Osteoblast (primary cell): ENCODE data around the gene PNLIPRP3. TPM values are rescaled to one million over a fixed set of nuclear protein-coding genes. Genes with fewer than 3 reads are reported as not detected.

Source experiments
- DNase-seq: peaks from one replicate; pipeline ENCODE4 v3.0.0; 2011; ENCODE audit warnings: low spot score, mixed read lengths; ENCODE audit not compliant: insufficient read length; ENCODE audit errors: missing footprints
- H2AFZ ChIP-seq: 2 replicates; pipeline ENCODE4 v1.6.0; 2011; ENCODE audit warnings: mild to moderate bottlenecking, low read length
- H3K27ac ChIP-seq: 2 replicates; pipeline ENCODE4 v1.5.1; 2011; ENCODE audit warnings: mild to moderate bottlenecking, low read depth, low read length, moderate library complexity
- H3K27me3 ChIP-seq: 2 replicates; pipeline ENCODE4 v1.6.0; 2012; ENCODE audit warnings: mild to moderate bottlenecking, control low read depth, inconsistent platforms, low read length, moderate library complexity; ENCODE audit not compliant: insufficient read depth
- H3K36me3 ChIP-seq: 2 replicates; pipeline ENCODE4 v1.5.1; 2011; ENCODE audit warnings: mild to moderate bottlenecking, low read length, control low read depth, moderate library complexity; ENCODE audit not compliant: insufficient read depth
- H3K4me1 ChIP-seq: 2 replicates; pipeline ENCODE4 v1.5.1; 2011; ENCODE audit warnings: mild to moderate bottlenecking, low read length, control low read depth, moderate library complexity; ENCODE audit not compliant: insufficient read depth
- H3K4me2 ChIP-seq: 2 replicates; pipeline ENCODE4 v1.6.0; 2011; ENCODE audit warnings: mild to moderate bottlenecking, low read length; ENCODE audit not compliant: insufficient read depth
- H3K4me3 ChIP-seq: fragments of 200-600 bp; sonication (generic); 3 replicates; pipeline ENCODE4 v1.5.1; 2012; ENCODE audit warnings: mild to moderate bottlenecking, low read length, inconsistent platforms; ENCODE audit not compliant: insufficient read depth
- H3K79me2 ChIP-seq: 2 replicates; pipeline ENCODE4 v1.6.0; 2012; ENCODE audit warnings: mild to moderate bottlenecking, low read length, control low read depth, inconsistent platforms; ENCODE audit not compliant: insufficient read depth
- H3K9me3 ChIP-seq: 2 replicates; pipeline ENCODE4 v1.5.1; 2011; ENCODE audit warnings: low read depth, low read length, control low read depth
- H4K20me1 ChIP-seq: 2 replicates; pipeline ENCODE4 v1.6.0; 2012; ENCODE audit warnings: mild to moderate bottlenecking, low read length, control low read depth; ENCODE audit not compliant: insufficient read depth
- CTCF ChIP-seq: IDR thresholded peaks from 2 replicates; pipeline ENCODE4 v1.5.1; 2011; ENCODE audit warnings: mild to moderate bottlenecking, low read depth, low read length, moderate library complexity; ENCODE audit errors: extremely low read depth
- total RNA-seq: library from RNA; depleted of rRNA; stranded (reverse); fragments of >200 nt; gene quantifications from 2 replicates; pipeline ENCODE4 v1.2.3, GENCODE V29; 2012

Gene PNLIPRP3
- total RNA-seq, 1 donor, result 0.72 TPM

- Histone ChIP-seq H3K79me2 (no peaks in the 10 kb centered on the region), H4K20me1 (no peaks in the 10 kb centered on the region), H3K4me3 (no peak overlapping the region), H3K27me3 (no peaks in the 10 kb centered on the region), H3K27ac (no peak overlapping the region), H3K4me1 (no peaks in the 10 kb centered on the region), H3K9me3 (no peaks in the 10 kb centered on the region), H3K36me3 (no peaks in the 10 kb centered on the region), H2AFZ (no peak overlapping the region), H3K4me2 (no peak overlapping the region)
- no peak for TF ChIP-seq CTCF
- no peak for DNase-seq
These were observed 24.2 kb downstream of the PNLIPRP3 start for GRCh38 chr10:116451711-116452337.

GRCh38 chr10:116452338-116452720 is 24.7 kb downstream of the PNLIPRP3 start:
- H3K4me1 ChIP-seq, result no peaks in the 10 kb centered on the region
- no peak overlapping the region for H3K4me2 ChIP-seq
- no peak for TF ChIP-seq CTCF
- H3K27me3 ChIP-seq, result no peaks in the 10 kb centered on the region
- no peak overlapping the region for H2AFZ ChIP-seq
- H3K79me2 ChIP-seq, result no peaks in the 10 kb centered on the region
- no peaks in the 10 kb centered on the region for H3K9me3 ChIP-seq
- no peaks in the 10 kb centered on the region for H4K20me1 ChIP-seq
- H3K36me3 ChIP-seq, result no peaks in the 10 kb centered on the region
- no peak overlapping the region for H3K27ac ChIP-seq
- DNase-seq, result no peak
- no peak overlapping the region for H3K4me3 ChIP-seq

GRCh38 chr10:116457488-116457887 is 29.8 kb downstream of the PNLIPRP3 start:
- Histone ChIP-seq H3K4me3 (no peak overlapping the region), H4K20me1 (no peaks in the 10 kb centered on the region), H3K4me2 (no peak overlapping the region), H3K4me1 (no peaks in the 10 kb centered on the region), H2AFZ (no peak overlapping the region), H3K36me3 (no peaks in the 10 kb centered on the region), H3K27me3 (no peaks in the 10 kb centered on the region), H3K27ac (no peak overlapping the region), H3K79me2 (no peaks in the 10 kb centered on the region), H3K9me3 (no peaks in the 10 kb centered on the region)
- DNase-seq, result no peak
- no peak for TF ChIP-seq CTCF

GRCh38 chr10:116460219-116460618 is 32.6 kb downstream of the PNLIPRP3 start:
- no peaks in the 10 kb centered on the region for H3K4me1 ChIP-seq

More at GRCh38 chr10:116460219-116460618, 32.6 kb downstream of the PNLIPRP3 start:
- no peak overlapping the region for H2AFZ ChIP-seq
- no peak for TF ChIP-seq CTCF
- H3K27me3 ChIP-seq, result no peaks in the 10 kb centered on the region
- no peaks in the 10 kb centered on the region for H3K9me3 ChIP-seq
- H3K36me3 ChIP-seq, result no peaks in the 10 kb centered on the region
- no peak overlapping the region for H3K4me2 ChIP-seq
- H3K27ac ChIP-seq, result no peak overlapping the region
- H4K20me1 ChIP-seq, result no peaks in the 10 kb centered on the region
- no peak overlapping the region for H3K4me3 ChIP-seq
- no peak for DNase-seq
- no peaks in the 10 kb centered on the region for H3K79me2 ChIP-seq
